DND-41 (cell line): ENCODE measurements around the gene OSM.

ENCODE experiments used
- ATAC-seq: fragments of 200-7000 bp; cut with Tn5 transposase; 3 replicates; pipeline ENCODE4 v1.9.1; 2021; ENCODE audit warnings: low read depth; ENCODE audit not compliant: insufficient read depth
- DNase-seq: peaks from one replicate; pipeline ENCODE4 v3.0.0-alpha.2; 2020
- H2AFZ ChIP-seq: 2 replicates; pipeline ENCODE4 v1.6.0; 2012; ENCODE audit warnings: low read depth, low read length
- H3K27ac ChIP-seq: 2 replicates; pipeline ENCODE4 v1.5.1; 2012; ENCODE audit warnings: low read length, inconsistent platforms
- H3K27me3 ChIP-seq: fragments of 200-600 bp; sonication (generic); 2 replicates; pipeline ENCODE4 v1.6.0; 2012; ENCODE audit warnings: low read length, mild to moderate bottlenecking, inconsistent platforms; ENCODE audit not compliant: insufficient read depth, poor library complexity
- H3K36me3 ChIP-seq: 2 replicates; pipeline ENCODE4 v1.5.1; 2012; ENCODE audit warnings: low read length, inconsistent platforms; ENCODE audit not compliant: insufficient read depth
- H3K4me1 ChIP-seq: 2 replicates; pipeline ENCODE4 v1.5.1; 2012; ENCODE audit warnings: mild to moderate bottlenecking, low read length; ENCODE audit not compliant: insufficient read depth
- H3K4me2 ChIP-seq: 2 replicates; pipeline ENCODE4 v1.6.0; 2012; ENCODE audit warnings: mild to moderate bottlenecking, moderate library complexity, low read length, inconsistent platforms; ENCODE audit not compliant: insufficient read depth
- H3K4me3 ChIP-seq, 2 experiments: fragments of 200-600 bp in 1 of 2; shearing (Covaris generic) in 1 of 2; 2 replicates each; pipeline ENCODE4 v1.5.1; 2012 to 2016; ENCODE audit warnings: inconsistent platforms in 2 of 2, low read length in 2 of 2, mild to moderate bottlenecking in 2 of 2, low read depth in 1 of 2, moderate library complexity in 1 of 2
- H3K79me2 ChIP-seq: 2 replicates; pipeline ENCODE4 v1.6.0; 2012; ENCODE audit warnings: low read length, inconsistent platforms; ENCODE audit not compliant: insufficient read depth
- H3K9ac ChIP-seq: 2 replicates; pipeline ENCODE4 v1.6.0; 2012; ENCODE audit warnings: low read depth, mild to moderate bottlenecking, inconsistent platforms, low read length, moderate library complexity
- H3K9me3 ChIP-seq: 2 replicates; pipeline ENCODE4 v1.5.1; 2012; ENCODE audit warnings: low read length, moderate library complexity, mild to moderate bottlenecking, inconsistent platforms; ENCODE audit not compliant: insufficient read depth, severe bottlenecking
- H4K20me1 ChIP-seq: 2 replicates; pipeline ENCODE4 v1.6.0; 2012; ENCODE audit warnings: low read length; ENCODE audit not compliant: insufficient read depth
- EZH2 ChIP-seq: IDR thresholded peaks from 3 replicates; pipeline ENCODE4 v1.6.1; 2012; ENCODE audit warnings: borderline replicate concordance, low read depth, mild to moderate bottlenecking, moderate library complexity, low read length, inconsistent platforms; ENCODE audit not compliant: severe bottlenecking
- TF ChIP-seq, protein P1 (sequence below): IDR thresholded peaks from 2 replicates; pipeline ENCODE4 v1.5.1; 2012; ENCODE audit warnings: borderline replicate concordance, low read length, moderate library complexity, mild to moderate bottlenecking; ENCODE audit not compliant: poor library complexity, severe bottlenecking; ENCODE audit errors: extremely low read depth

OSM gene

DNA sequence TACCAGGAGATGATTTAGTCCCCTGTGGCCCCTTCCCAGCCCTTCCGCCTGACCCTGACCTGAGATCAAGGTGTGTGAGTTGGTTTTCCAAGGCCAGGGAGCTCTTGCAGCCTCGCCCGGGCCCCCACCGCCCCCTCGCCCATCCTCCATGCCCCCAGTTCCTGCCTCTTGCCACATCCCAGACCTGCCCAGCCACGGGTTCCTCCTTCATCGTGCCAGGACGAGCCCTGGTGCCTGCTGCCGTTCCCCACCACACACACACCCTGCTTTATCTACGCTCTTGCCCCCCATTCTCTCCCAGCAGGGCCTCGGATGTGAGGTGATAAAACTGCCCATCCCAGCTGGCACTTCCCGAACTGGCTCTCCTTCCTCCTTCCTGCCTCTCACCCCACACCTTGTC lies 18.7 kb downstream of the OSM start:
- Histone ChIP-seq H3K4me1 (peaks cover 43% of the 10 kb centered on the region), H3K36me3 (peaks cover 2% of the 10 kb centered on the region; the same call in 1 of the 2 replicates), H3K27me3 (no peaks in the 10 kb centered on the region), H3K27ac (no peak overlapping the region), H3K4me3 (no peak overlapping the region), H3K4me2 (no peak overlapping the region), H3K9ac (no peak overlapping the region), H2AFZ (no peak overlapping the region), H4K20me1 (no peaks in the 10 kb centered on the region), H3K9me3 (no peaks in the 10 kb centered on the region), H3K79me2 (no peaks in the 10 kb centered on the region)
- no peak for ATAC-seq
- no peak for TF ChIP-seq EZH2
- TF ChIP-seq, protein P1, sequence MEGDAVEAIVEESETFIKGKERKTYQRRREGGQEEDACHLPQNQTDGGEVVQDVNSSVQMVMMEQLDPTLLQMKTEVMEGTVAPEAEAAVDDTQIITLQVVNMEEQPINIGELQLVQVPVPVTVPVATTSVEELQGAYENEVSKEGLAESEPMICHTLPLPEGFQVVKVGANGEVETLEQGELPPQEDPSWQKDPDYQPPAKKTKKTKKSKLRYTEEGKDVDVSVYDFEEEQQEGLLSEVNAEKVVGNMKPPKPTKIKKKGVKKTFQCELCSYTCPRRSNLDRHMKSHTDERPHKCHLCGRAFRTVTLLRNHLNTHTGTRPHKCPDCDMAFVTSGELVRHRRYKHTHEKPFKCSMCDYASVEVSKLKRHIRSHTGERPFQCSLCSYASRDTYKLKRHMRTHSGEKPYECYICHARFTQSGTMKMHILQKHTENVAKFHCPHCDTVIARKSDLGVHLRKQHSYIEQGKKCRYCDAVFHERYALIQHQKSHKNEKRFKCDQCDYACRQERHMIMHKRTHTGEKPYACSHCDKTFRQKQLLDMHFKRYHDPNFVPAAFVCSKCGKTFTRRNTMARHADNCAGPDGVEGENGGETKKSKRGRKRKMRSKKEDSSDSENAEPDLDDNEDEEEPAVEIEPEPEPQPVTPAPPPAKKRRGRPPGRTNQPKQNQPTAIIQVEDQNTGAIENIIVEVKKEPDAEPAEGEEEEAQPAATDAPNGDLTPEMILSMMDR = no peak
- DNase-seq = no peak

GRCh38 chr22:30247561-30247960 lies 19.1 kb downstream of the OSM start:
- Histone ChIP-seq H3K36me3 (peaks cover 2% of the 10 kb centered on the region; the same call in 1 of the 2 replicates), H3K4me3 (peak overlapping the region in 1 of 2 experiments; percentile 64; a peak in 1 of 4 replicates), H3K4me1 (peaks cover 39% of the 10 kb centered on the region), H2AFZ (no peak overlapping the region), H3K27me3 (no peaks in the 10 kb centered on the region), H3K9ac (no peak overlapping the region; the same call in 1 of the 2 replicates), H4K20me1 (no peaks in the 10 kb centered on the region), H3K9me3 (no peaks in the 10 kb centered on the region), H3K79me2 (no peaks in the 10 kb centered on the region), H3K27ac (no peak overlapping the region), H3K4me2 (peak overlapping the region; percentile 90)
- no peak for TF ChIP-seq EZH2
- TF ChIP-seq, protein P1 = no peak
- ATAC-seq = no peak
- DNase-seq = no peak

GRCh38 chr22:30246814-30247376 lies 19.8 kb downstream of the OSM start:
- Histone ChIP-seq H3K27me3 (no peaks in the 10 kb centered on the region), H2AFZ (peak overlapping the region; percentile 87), H3K27ac (peak overlapping the region; percentile 46; the same call in 1 of the 2 replicates), H4K20me1 (no peaks in the 10 kb centered on the region), H3K4me2 (peak overlapping the region; percentile 90), H3K4me3 (peak overlapping the region; percentile 32 to 64; a peak in 3 of 4 replicates), H3K79me2 (no peaks in the 10 kb centered on the region), H3K9me3 (no peaks in the 10 kb centered on the region), H3K36me3 (peaks cover 2% of the 10 kb centered on the region; the same call in 1 of the 2 replicates), H3K4me1 (peaks cover 39% of the 10 kb centered on the region), H3K9ac (peak overlapping the region; percentile 61)
- DNase-seq (no peak), ATAC-seq (no peak; the same call in 2 of the 3 replicates)
- TF ChIP-seq, protein P1 = no peak
- TF ChIP-seq EZH2 = no peak
